ENCODE measurements around the gene UTP25.

UTP25 gene

GRCh38 chr1:209785592-209785991, 42.2 kb upstream of the UTP25 start:
- no peak overlapping the region for H3K4me2 ChIP-seq (ENCODE audit: low read length)
- no peaks in the 10 kb centered on the region for H3K4me1 ChIP-seq (ENCODE audit: control insufficient read depth, low read depth, low read length)
- H4K5ac ChIP-seq (ENCODE audit: low read length): no peak overlapping the region
- DNase-seq: no peak
- H3K4me3 ChIP-seq (ENCODE audit: low read length): no peak overlapping the region
- H3K27ac ChIP-seq (ENCODE audit: low read depth, low read length): no peak overlapping the region
- H2BK120ac ChIP-seq (ENCODE audit: low read depth, low read length): no peak overlapping the region
- WGBS (ENCODE audit: extremely low coverage, insufficient coverage, low lambda C conversion rate): no CpG with 5 or more reads among the region's 4 CpGs
- H3K27me3 ChIP-seq (ENCODE audit: insufficient read depth, low read length, poor library complexity): no peaks in the 10 kb centered on the region
- H2BK15ac ChIP-seq (replicated peaks; ENCODE audit: low read depth): no peak overlapping the region
- H4K8ac ChIP-seq (ENCODE audit: low read depth, low read length): peak overlapping the region; percentile 99
- no peak overlapping the region for H3K4ac ChIP-seq (ENCODE audit: low read depth, low read length)
- H2BK5ac ChIP-seq (ENCODE audit: low read length): no peak overlapping the region
- no peak overlapping the region for H3K9ac ChIP-seq (ENCODE audit: low read length)
- no peak overlapping the region for H3K18ac ChIP-seq (ENCODE audit: low read length)
- peaks cover 4% of the 10 kb centered on the region for H3K79me1 ChIP-seq (ENCODE audit: low read length)
- no peak overlapping the region for H2AK5ac ChIP-seq (ENCODE audit: low read length)
- H3K56ac ChIP-seq (ENCODE audit: low read length): no peak overlapping the region
- H3K23ac ChIP-seq (ENCODE audit: low read length): no peak overlapping the region
- H3K36me3 ChIP-seq (ENCODE audit: control insufficient read depth, insufficient read depth, low read length): no peaks in the 10 kb centered on the region
- no peaks in the 10 kb centered on the region for H3K79me2 ChIP-seq (ENCODE audit: control insufficient read depth, insufficient read depth, low read length)

GRCh38 chr1:209786146-209786545, 41.6 kb upstream of the UTP25 start:
- Histone ChIP-seq H3K27ac (ENCODE audit: low read depth, low read length) (no peak overlapping the region), H3K4ac (ENCODE audit: low read depth, low read length) (no peak overlapping the region), H3K18ac (ENCODE audit: low read length) (no peak overlapping the region), H2BK15ac (replicated peaks; ENCODE audit: low read depth) (no peak overlapping the region), H4K5ac (ENCODE audit: low read length) (no peak overlapping the region), H3K9ac (ENCODE audit: low read length) (no peak overlapping the region), H4K8ac (ENCODE audit: low read depth, low read length) (no peak overlapping the region), H3K23ac (ENCODE audit: low read length) (no peak overlapping the region), H3K56ac (ENCODE audit: low read length) (no peak overlapping the region), H3K4me1 (ENCODE audit: control insufficient read depth, low read depth, low read length) (no peaks in the 10 kb centered on the region), H2BK5ac (ENCODE audit: low read length) (no peak overlapping the region), H3K79me1 (ENCODE audit: low read length) (peaks cover 4% of the 10 kb centered on the region), H3K27me3 (ENCODE audit: insufficient read depth, low read length, poor library complexity) (no peaks in the 10 kb centered on the region), H3K79me2 (ENCODE audit: control insufficient read depth, insufficient read depth, low read length) (no peaks in the 10 kb centered on the region), H3K4me2 (ENCODE audit: low read length) (no peak overlapping the region), H2AK5ac (ENCODE audit: low read length) (no peak overlapping the region), H3K4me3 (ENCODE audit: low read length) (no peak overlapping the region), H3K36me3 (ENCODE audit: control insufficient read depth, insufficient read depth, low read length) (no peaks in the 10 kb centered on the region), H2BK120ac (ENCODE audit: low read depth, low read length) (no peak overlapping the region)
- no peak for DNase-seq
- WGBS (ENCODE audit: extremely low coverage, insufficient coverage, low lambda C conversion rate): no CpG with 5 or more reads among the region's 4 CpGs

- peaks cover 4% of the 10 kb centered on the region for H3K79me1 ChIP-seq (ENCODE audit: low read length)
- H2BK5ac ChIP-seq (ENCODE audit: low read length): no peak overlapping the region
- H2AK5ac ChIP-seq (ENCODE audit: low read length): no peak overlapping the region
- no peak overlapping the region for H3K56ac ChIP-seq (ENCODE audit: low read length)
- no peak overlapping the region for H3K18ac ChIP-seq (ENCODE audit: low read length)
- DNase-seq: no peak
- no peaks in the 10 kb centered on the region for H3K27me3 ChIP-seq (ENCODE audit: insufficient read depth, low read length, poor library complexity)
- no peak overlapping the region for H4K5ac ChIP-seq (ENCODE audit: low read length)
- H3K4me1 ChIP-seq (ENCODE audit: control insufficient read depth, low read depth, low read length): no peaks in the 10 kb centered on the region
- H3K79me2 ChIP-seq (ENCODE audit: control insufficient read depth, insufficient read depth, low read length): no peaks in the 10 kb centered on the region
- H3K4me3 ChIP-seq (ENCODE audit: low read length): no peak overlapping the region
- H2BK120ac ChIP-seq (ENCODE audit: low read depth, low read length): no peak overlapping the region
- WGBS (ENCODE audit: extremely low coverage, insufficient coverage, low lambda C conversion rate): no CpG with 5 or more reads among the region's 2 CpGs
- no peak overlapping the region for H4K8ac ChIP-seq (ENCODE audit: low read depth, low read length)
- no peak overlapping the region for H3K4ac ChIP-seq (ENCODE audit: low read depth, low read length)
- no peak overlapping the region for H3K4me2 ChIP-seq (ENCODE audit: low read length)
- no peak overlapping the region for H3K23ac ChIP-seq (ENCODE audit: low read length)
- no peaks in the 10 kb centered on the region for H3K36me3 ChIP-seq (ENCODE audit: control insufficient read depth, insufficient read depth, low read length)
- H3K27ac ChIP-seq (ENCODE audit: low read depth, low read length): no peak overlapping the region
- no peak overlapping the region for H2BK15ac ChIP-seq (replicated peaks; ENCODE audit: low read depth)
- no peak overlapping the region for H3K9ac ChIP-seq (ENCODE audit: low read length)
Measured at GRCh38 chr1:209787551-209787950, 40.2 kb upstream of the UTP25 start.

- Histone ChIP-seq H3K4me1 (ENCODE audit: control insufficient read depth, low read depth, low read length) (no peaks in the 10 kb centered on the region), H3K4me3 (ENCODE audit: low read length) (no peak overlapping the region), H3K56ac (ENCODE audit: low read length) (no peak overlapping the region), H3K27ac (ENCODE audit: low read depth, low read length) (no peak overlapping the region), H3K4ac (ENCODE audit: low read depth, low read length) (no peak overlapping the region), H3K36me3 (ENCODE audit: control insufficient read depth, insufficient read depth, low read length) (no peaks in the 10 kb centered on the region), H3K79me2 (ENCODE audit: control insufficient read depth, insufficient read depth, low read length) (no peaks in the 10 kb centered on the region), H4K5ac (ENCODE audit: low read length) (no peak overlapping the region), H2BK120ac (ENCODE audit: low read depth, low read length) (no peak overlapping the region), H3K9ac (ENCODE audit: low read length) (no peak overlapping the region), H3K79me1 (ENCODE audit: low read length) (no peaks in the 10 kb centered on the region), H3K23ac (ENCODE audit: low read length) (no peak overlapping the region), H2AK5ac (ENCODE audit: low read length) (no peak overlapping the region), H3K4me2 (ENCODE audit: low read length) (no peak overlapping the region), H2BK15ac (replicated peaks; ENCODE audit: low read depth) (no peak overlapping the region), H3K27me3 (ENCODE audit: insufficient read depth, low read length, poor library complexity) (no peaks in the 10 kb centered on the region), H2BK5ac (ENCODE audit: low read length) (no peak overlapping the region), H3K18ac (ENCODE audit: low read length) (no peak overlapping the region), H4K8ac (ENCODE audit: low read depth, low read length) (no peak overlapping the region)
- DNase-seq: no peak
- no CpG with 5 or more reads among the region's 1 CpG for WGBS (ENCODE audit: extremely low coverage, insufficient coverage, low lambda C conversion rate)
Measured at GRCh38 chr1:209789245-209789644, 38.5 kb upstream of the UTP25 start.

GRCh38 chr1:209790286-209791193, 37.2 kb upstream of the UTP25 start:
- H3K56ac ChIP-seq (ENCODE audit: low read length): no peak overlapping the region
- no peak overlapping the region for H2AK5ac ChIP-seq (ENCODE audit: low read length)
- no peak overlapping the region for H2BK120ac ChIP-seq (ENCODE audit: low read depth, low read length)
- peak; percentile 32 for DNase-seq
- H3K27ac ChIP-seq (ENCODE audit: low read depth, low read length): no peak overlapping the region
- H3K9ac ChIP-seq (ENCODE audit: low read length): no peak overlapping the region
- no peaks in the 10 kb centered on the region for H3K79me1 ChIP-seq (ENCODE audit: low read length)
- WGBS (ENCODE audit: extremely low coverage, insufficient coverage, low lambda C conversion rate): no CpG with 5 or more reads among the region's 10 CpGs
- H3K4me1 ChIP-seq (ENCODE audit: control insufficient read depth, low read depth, low read length): no peaks in the 10 kb centered on the region
- no peaks in the 10 kb centered on the region for H3K27me3 ChIP-seq (ENCODE audit: insufficient read depth, low read length, poor library complexity)
- no peaks in the 10 kb centered on the region for H3K36me3 ChIP-seq (ENCODE audit: control insufficient read depth, insufficient read depth, low read length)
- H3K18ac ChIP-seq (ENCODE audit: low read length): no peak overlapping the region
- no peak overlapping the region for H2BK15ac ChIP-seq (replicated peaks; ENCODE audit: low read depth)
- H3K4ac ChIP-seq (ENCODE audit: low read depth, low read length): no peak overlapping the region
- H3K79me2 ChIP-seq (ENCODE audit: control insufficient read depth, insufficient read depth, low read length): no peaks in the 10 kb centered on the region
- no peak overlapping the region for H4K8ac ChIP-seq (ENCODE audit: low read depth, low read length)
- no peak overlapping the region for H3K23ac ChIP-seq (ENCODE audit: low read length)
- no peak overlapping the region for H3K4me3 ChIP-seq (ENCODE audit: low read length)
- H2BK5ac ChIP-seq (ENCODE audit: low read length): no peak overlapping the region
- H3K4me2 ChIP-seq (ENCODE audit: low read length): no peak overlapping the region
- no peak overlapping the region for H4K5ac ChIP-seq (ENCODE audit: low read length)

GRCh38 chr1:209791920-209792319, 35.9 kb upstream of the UTP25 start:
- Histone ChIP-seq H3K4me1 (ENCODE audit: control insufficient read depth, low read depth, low read length) (no peaks in the 10 kb centered on the region), H3K56ac (ENCODE audit: low read length) (no peak overlapping the region), H3K27ac (ENCODE audit: low read depth, low read length) (no peak overlapping the region), H4K8ac (ENCODE audit: low read depth, low read length) (no peak overlapping the region), H3K4me2 (ENCODE audit: low read length) (no peak overlapping the region), H3K79me1 (ENCODE audit: low read length) (no peaks in the 10 kb centered on the region), H3K4ac (ENCODE audit: low read depth, low read length) (no peak overlapping the region), H3K4me3 (ENCODE audit: low read length) (no peak overlapping the region), H3K23ac (ENCODE audit: low read length) (no peak overlapping the region), H2BK5ac (ENCODE audit: low read length) (no peak overlapping the region), H3K79me2 (ENCODE audit: control insufficient read depth, insufficient read depth, low read length) (no peaks in the 10 kb centered on the region), H4K5ac (ENCODE audit: low read length) (no peak overlapping the region), H3K9ac (ENCODE audit: low read length) (no peak overlapping the region), H2AK5ac (ENCODE audit: low read length) (no peak overlapping the region), H3K36me3 (ENCODE audit: control insufficient read depth, insufficient read depth, low read length) (no peaks in the 10 kb centered on the region), H3K27me3 (ENCODE audit: insufficient read depth, low read length, poor library complexity) (no peaks in the 10 kb centered on the region), H2BK120ac (ENCODE audit: low read depth, low read length) (no peak overlapping the region), H3K18ac (ENCODE audit: low read length) (no peak overlapping the region), H2BK15ac (replicated peaks; ENCODE audit: low read depth) (no peak overlapping the region)
- WGBS (ENCODE audit: extremely low coverage, insufficient coverage, low lambda C conversion rate): no CpG with 5 or more reads among the region's 1 CpG
- DNase-seq: no peak
